Measurements from ENCODE around the gene NSMF.

Gene NSMF, protein sequence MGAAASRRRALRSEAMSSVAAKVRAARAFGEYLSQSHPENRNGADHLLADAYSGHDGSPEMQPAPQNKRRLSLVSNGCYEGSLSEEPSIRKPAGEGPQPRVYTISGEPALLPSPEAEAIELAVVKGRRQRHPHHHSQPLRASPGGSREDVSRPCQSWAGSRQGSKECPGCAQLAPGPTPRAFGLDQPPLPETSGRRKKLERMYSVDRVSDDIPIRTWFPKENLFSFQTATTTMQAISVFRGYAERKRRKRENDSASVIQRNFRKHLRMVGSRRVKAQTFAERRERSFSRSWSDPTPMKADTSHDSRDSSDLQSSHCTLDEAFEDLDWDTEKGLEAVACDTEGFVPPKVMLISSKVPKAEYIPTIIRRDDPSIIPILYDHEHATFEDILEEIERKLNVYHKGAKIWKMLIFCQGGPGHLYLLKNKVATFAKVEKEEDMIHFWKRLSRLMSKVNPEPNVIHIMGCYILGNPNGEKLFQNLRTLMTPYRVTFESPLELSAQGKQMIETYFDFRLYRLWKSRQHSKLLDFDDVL

GRCh38 chr9:137459152-137459600 lies at the start of gene NSMF:
Gene NSMF, minus strand, starts transcription at chr9:137459334. Its CDS starts 232 bp downstream, at chr9:137459102.
- DNase-seq, result peak; percentile 93 to 98
- TF ChIP-seq POLR2A (IDR thresholded peaks at IDR 0.05; ENCODE audit: low read length), result peak; percentile 54
- TF ChIP-seq GATA1 (IDR thresholded peaks at IDR 0.05; ENCODE audit: low read depth, low read length), result no peak

GRCh38 chr9:137506702-137507171 lies 47.6 kb upstream of the NSMF start:
- no peak for DNase-seq
- TF ChIP-seq POLR2A (IDR thresholded peaks at IDR 0.05; ENCODE audit: low read length) (no peak), GATA1 (IDR thresholded peaks at IDR 0.05; ENCODE audit: low read depth, low read length) (no peak)

- DNase-seq, result no peak
- no peak for TF ChIP-seq GATA1 (IDR thresholded peaks at IDR 0.05; ENCODE audit: low read depth, low read length)
- TF ChIP-seq POLR2A (IDR thresholded peaks at IDR 0.05; ENCODE audit: low read length), result no peak
Measured at GRCh38 chr9:137506274-137506673, 47.1 kb upstream of the NSMF start.

- no peak for DNase-seq
- TF ChIP-seq POLR2A (IDR thresholded peaks at IDR 0.05; ENCODE audit: low read length) (no peak), GATA1 (IDR thresholded peaks at IDR 0.05; ENCODE audit: low read depth, low read length) (no peak)
Measured at GRCh38 chr9:137505421-137506140, 46.4 kb upstream of the NSMF start.

- TF ChIP-seq GATA1 (IDR thresholded peaks at IDR 0.05; ENCODE audit: low read depth, low read length) (no peak), POLR2A (IDR thresholded peaks at IDR 0.05; ENCODE audit: low read length) (no peak)
- no peak for DNase-seq
Measured at GRCh38 chr9:137504432-137504777, 45.3 kb upstream of the NSMF start.

- TF ChIP-seq GATA1 (IDR thresholded peaks at IDR 0.05; ENCODE audit: low read depth, low read length) (no peak), POLR2A (IDR thresholded peaks at IDR 0.05; ENCODE audit: low read length) (no peak)
- no peak for DNase-seq
Measured at GRCh38 chr9:137502008-137502911, 43.1 kb upstream of the NSMF start.

- no peak for DNase-seq
- TF ChIP-seq POLR2A (IDR thresholded peaks at IDR 0.05; ENCODE audit: low read length) (no peak), GATA1 (IDR thresholded peaks at IDR 0.05; ENCODE audit: low read depth, low read length) (no peak)
Measured at GRCh38 chr9:137501457-137501856, 42.3 kb upstream of the NSMF start.

GRCh38 chr9:137500666-137501397 lies 41.7 kb upstream of the NSMF start:
- DNase-seq, result no peak
- TF ChIP-seq GATA1 (IDR thresholded peaks at IDR 0.05; ENCODE audit: low read depth, low read length) (no peak), POLR2A (IDR thresholded peaks at IDR 0.05; ENCODE audit: low read length) (no peak)

DNA sequence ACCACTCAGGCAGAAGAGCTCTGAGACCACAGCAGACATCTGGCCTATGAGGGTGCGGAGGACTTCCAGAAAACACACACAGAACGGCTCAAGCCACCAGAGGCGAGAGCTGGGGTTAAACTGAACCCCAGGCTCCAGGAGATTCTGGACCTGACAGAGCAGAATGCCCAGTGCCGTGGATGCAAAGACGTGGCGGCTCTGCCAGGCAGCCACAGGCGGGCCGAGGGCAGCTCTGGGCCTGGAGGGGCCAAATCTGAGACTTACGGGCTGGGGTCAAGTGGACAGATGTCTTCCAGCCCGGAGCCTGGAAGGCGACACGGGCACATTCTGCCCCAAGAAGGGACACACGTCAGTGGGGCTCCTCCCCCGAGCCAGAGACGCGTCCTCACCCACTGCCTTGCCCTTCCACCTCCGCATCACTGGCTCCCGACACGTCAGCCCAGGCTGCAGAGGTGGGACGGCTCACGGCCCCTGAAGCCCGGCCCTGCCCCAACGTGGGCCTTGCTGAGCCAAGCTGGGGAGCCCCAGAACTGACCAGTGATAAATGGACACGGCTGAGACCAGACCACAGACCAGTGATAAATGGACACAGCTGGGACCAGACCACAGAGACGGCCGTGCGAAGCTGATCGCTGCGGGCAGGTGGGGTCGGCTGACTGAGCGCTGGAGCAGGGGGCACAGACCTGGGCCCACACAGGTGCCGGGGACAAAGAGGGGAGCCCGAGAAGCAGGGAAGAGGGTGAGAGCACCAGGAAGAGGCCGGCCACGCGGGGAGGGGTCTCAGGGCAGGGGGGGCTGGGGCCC lies 40.9 kb upstream of the NSMF start:
- TF ChIP-seq GATA1 (IDR thresholded peaks at IDR 0.05; ENCODE audit: low read depth, low read length) (no peak), POLR2A (IDR thresholded peaks at IDR 0.05; ENCODE audit: low read length) (no peak)
- DNase-seq, result no peak

DNA sequence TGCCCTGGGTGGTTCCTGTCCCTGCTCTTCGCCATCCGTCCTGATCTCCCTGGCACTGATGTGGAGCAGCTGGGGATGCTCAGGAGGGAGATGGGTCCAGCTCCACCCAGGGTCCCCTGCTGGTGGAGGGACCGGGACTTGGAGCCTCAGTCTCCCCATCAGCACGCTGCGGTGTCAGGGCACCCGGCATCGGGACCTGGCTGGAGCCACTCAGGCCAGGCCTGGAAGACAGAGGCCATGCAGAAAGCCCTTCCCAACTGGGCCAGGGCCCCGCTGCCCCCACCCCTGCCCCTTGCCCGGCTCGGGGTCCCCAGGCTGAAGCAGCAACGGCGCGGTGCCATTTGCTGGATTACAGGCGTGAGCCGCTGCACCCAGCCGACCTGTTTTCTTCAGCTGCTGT lies 40.3 kb upstream of the NSMF start:
- no peak for TF ChIP-seq GATA1 (IDR thresholded peaks at IDR 0.05; ENCODE audit: low read depth, low read length)
- TF ChIP-seq POLR2A (IDR thresholded peaks at IDR 0.05; ENCODE audit: low read length), result no peak
- no peak for DNase-seq

DNA sequence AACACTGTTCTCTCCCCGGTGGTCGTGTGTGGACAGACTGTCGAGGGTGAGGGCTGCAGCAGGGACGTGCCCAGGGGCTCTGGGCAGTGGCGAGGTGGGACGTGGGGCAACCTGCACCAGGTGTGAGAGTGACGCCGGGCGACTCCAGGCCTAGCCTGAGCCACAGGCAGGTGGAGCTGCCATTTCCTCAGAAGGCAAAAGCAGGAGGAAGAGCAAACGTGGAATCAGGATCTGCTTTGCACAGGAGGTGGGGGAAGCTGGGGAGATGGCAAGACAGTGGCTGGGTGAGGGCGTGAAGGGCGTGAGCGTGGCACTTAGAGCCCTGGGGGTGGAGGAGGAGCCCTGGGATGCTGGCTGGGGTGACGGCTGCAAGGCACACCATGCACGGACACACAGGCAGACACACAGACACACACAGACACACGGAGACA lies 39.6 kb upstream of the NSMF start:
- no peak for DNase-seq
- TF ChIP-seq POLR2A (IDR thresholded peaks at IDR 0.05; ENCODE audit: low read length) (no peak), GATA1 (IDR thresholded peaks at IDR 0.05; ENCODE audit: low read depth, low read length) (no peak)

All from erythroblast (primary cell).